IMR-90 (cell line): ENCODE measurements around the gene DRD2. TPM values are rescaled to one million over a fixed set of nuclear protein-coding genes. Genes with fewer than 3 reads are reported as not detected.

Source experiments
- ATAC-seq: fragments of 200-7000 bp; cut with Tn5 transposase; 2 replicates; pipeline ENCODE4 v1.9.1; 2020; ENCODE audit warnings: low read depth, mild to moderate bottlenecking, moderate library complexity
- BruUV-seq: library from RNA; stranded (reverse); fragments of 400-500 nt; replicated peaks from 2 replicates; lab custom pipeline; 2021; lab: Mats Ljungman, UMichigan
- CTCF ChIA-PET: fragments of 300-600 bp; formaldehyde crosslinking; extraction: SDS; loops from one replicate; lab custom pipeline; 2021; ENCODE audit warnings: antibody characterized with exemption; lab: Yijun Ruan, JAX
- POLR2A ChIA-PET: fragments of 300-600 bp; sonication (Branson Sonifier 250); formaldehyde crosslinking; loops from one replicate; lab custom pipeline; 2022; ENCODE audit warnings: antibody characterized with exemption; ENCODE audit not compliant: unreplicated experiment; lab: Charles Lee
- DNase-seq: peaks from one replicate; pipeline ENCODE4 v3.0.0; 2013
- H2AFZ ChIP-seq: replicated peaks from 2 replicates; pipeline ENCODE3; 2013; ENCODE audit warnings: low read length, mild to moderate bottlenecking; ENCODE audit not compliant: poor library complexity
- H2AK5ac ChIP-seq: 2 replicates; pipeline ENCODE4 v1.6.1; 2013; ENCODE audit warnings: low read depth, low read length, inconsistent platforms
- H2AK9ac ChIP-seq: replicated peaks from 2 replicates; pipeline ENCODE3; 2013; ENCODE audit warnings: mild to moderate bottlenecking, low read depth, low read length, moderate library complexity; ENCODE audit not compliant: poor library complexity
- H2BK120ac ChIP-seq: 2 replicates; pipeline ENCODE4 v1.6.1; 2013; ENCODE audit warnings: low read depth, low read length, inconsistent platforms
- H2BK15ac ChIP-seq: 3 replicates; pipeline ENCODE4 v1.6.1; 2013; ENCODE audit warnings: low read depth, low read length, inconsistent platforms
- H2BK20ac ChIP-seq: 2 replicates; pipeline ENCODE4 v1.6.1; 2013; ENCODE audit warnings: low read depth, mild to moderate bottlenecking, inconsistent platforms, low read length, moderate library complexity
- H2BK5ac ChIP-seq: 2 replicates; pipeline ENCODE4 v1.6.1; 2013; ENCODE audit warnings: mild to moderate bottlenecking, low read depth, low read length, inconsistent platforms; ENCODE audit not compliant: poor library complexity, severe bottlenecking
- H3K14ac ChIP-seq: replicated peaks from 2 replicates; pipeline ENCODE4 v1.6.1; 2013; ENCODE audit warnings: low read depth, low read length, inconsistent platforms
- H3K18ac ChIP-seq: 2 replicates; pipeline ENCODE4 v1.6.1; 2013; ENCODE audit warnings: low read depth, low read length, control low read depth
- H3K23ac ChIP-seq: 2 replicates; pipeline ENCODE4 v1.6.1; 2013; ENCODE audit warnings: low read depth, low read length, inconsistent platforms
- H3K27ac ChIP-seq: 2 replicates; pipeline ENCODE4 v1.5.1; 2013; ENCODE audit warnings: mild to moderate bottlenecking, control low read depth, low read length; ENCODE audit not compliant: insufficient read depth
- H3K27me3 ChIP-seq: 2 replicates; pipeline ENCODE4 v1.6.1; 2013; ENCODE audit warnings: low read length; ENCODE audit not compliant: control insufficient read depth, insufficient read depth
- H3K36me3 ChIP-seq: 2 replicates; pipeline ENCODE4 v1.6.1; 2013; ENCODE audit warnings: low read length, mixed read lengths; ENCODE audit not compliant: control insufficient read depth, insufficient read depth
- H3K4ac ChIP-seq: 2 replicates; pipeline ENCODE4 v1.6.1; 2013; ENCODE audit warnings: low read depth, low read length, inconsistent platforms
- H3K4me1 ChIP-seq: 2 replicates; pipeline ENCODE4 v1.6.1; 2013; ENCODE audit warnings: low read length, mixed read lengths; ENCODE audit not compliant: control insufficient read depth, insufficient read depth
- H3K4me2 ChIP-seq: 2 replicates; pipeline ENCODE4 v1.6.1; 2013; ENCODE audit warnings: low read depth, mild to moderate bottlenecking, control low read depth, low read length, moderate library complexity
- H3K4me3 ChIP-seq: 2 replicates; pipeline ENCODE4 v1.5.1; 2013; ENCODE audit warnings: low read depth, mild to moderate bottlenecking, control low read depth, low read length, moderate library complexity; ENCODE audit not compliant: insufficient read depth
- H3K56ac ChIP-seq: 2 replicates; pipeline ENCODE4 v1.6.1; 2013; ENCODE audit warnings: low read length, inconsistent platforms; ENCODE audit not compliant: insufficient read depth; ENCODE audit errors: extremely low read depth
- H3K79me1 ChIP-seq, 2 experiments: 2 replicates each; pipeline ENCODE4 v1.6.1; 2013; ENCODE audit warnings: low read length in 2 of 2, inconsistent platforms in 1 of 2, low read depth in 1 of 2
- H3K9ac ChIP-seq: 2 replicates; pipeline ENCODE4 v1.6.1; 2013; ENCODE audit warnings: low read depth, low read length, control low read depth
- H3K9me1 ChIP-seq: 2 replicates; pipeline ENCODE4 v1.6.1; 2013; ENCODE audit warnings: low read length, inconsistent platforms; ENCODE audit not compliant: insufficient read depth
- H3K9me3 ChIP-seq: 2 replicates; pipeline ENCODE4 v1.6.1; 2013; ENCODE audit warnings: low read length; ENCODE audit not compliant: control insufficient read depth, insufficient read depth
- H4K20me1 ChIP-seq: 2 replicates; pipeline ENCODE4 v1.6.1; 2013; ENCODE audit warnings: low read length, inconsistent platforms; ENCODE audit not compliant: insufficient read depth
- H4K5ac ChIP-seq: 2 replicates; pipeline ENCODE4 v1.6.1; 2013; ENCODE audit warnings: mild to moderate bottlenecking, low read depth, low read length, control low read depth
- H4K8ac ChIP-seq, 2 experiments: 2 replicates each; pipeline ENCODE4 v1.6.1; 2013; ENCODE audit warnings: low read depth in 2 of 2, low read length in 2 of 2, control low read depth in 1 of 2, inconsistent platforms in 1 of 2
- H4K91ac ChIP-seq: 2 replicates; pipeline ENCODE4 v1.6.1; 2013; ENCODE audit warnings: low read depth, low read length, inconsistent platforms; ENCODE audit not compliant: insufficient read depth
- BHLHE40 ChIP-seq: fragments of 150-350 bp; IDR thresholded peaks from 2 replicates; pipeline ENCODE4 v1.6.1; 2016; ENCODE audit warnings: mild to moderate bottlenecking, low read depth, low read length
- CEBPB ChIP-seq: IDR thresholded peaks from 2 replicates; pipeline ENCODE4 v1.6.1; 2012; ENCODE audit warnings: low read depth, low read length, improper control_type of control experiment
- CHD1 ChIP-seq: IDR thresholded peaks from 2 replicates; pipeline ENCODE4 v1.6.1; 2012; ENCODE audit warnings: low read depth, low read length, improper control_type of control experiment
- CTCF ChIP-seq: conservative IDR thresholded peaks from 2 replicates; pipeline ENCODE4 v1.5.1; 2012; ENCODE audit warnings: mild to moderate bottlenecking, low read depth, low read length, improper control_type of control experiment
- ELK1 ChIP-seq: fragments of 150-350 bp; IDR thresholded peaks from 2 replicates; pipeline ENCODE4 v1.6.1; 2016; ENCODE audit warnings: low read depth, mild to moderate bottlenecking, low read length, moderate library complexity, borderline replicate concordance
- FOS ChIP-seq: fragments of 150-350 bp; IDR thresholded peaks from 2 replicates; pipeline ENCODE4 v1.6.1; 2016; ENCODE audit warnings: low read depth, low read length
- MAFK ChIP-seq: IDR thresholded peaks from 2 replicates; pipeline ENCODE4 v1.6.1; 2012; ENCODE audit warnings: low read depth, low read length, improper control_type of control experiment
- MAZ ChIP-seq: IDR thresholded peaks from 2 replicates; pipeline ENCODE4 v1.6.1; 2012; ENCODE audit warnings: low read depth, mild to moderate bottlenecking, low read length, improper control_type of control experiment, moderate library complexity, borderline replicate concordance
- MXI1 ChIP-seq: IDR thresholded peaks from 2 replicates; pipeline ENCODE4 v1.6.1; 2012; ENCODE audit warnings: low read depth, mild to moderate bottlenecking, low read length, moderate library complexity, borderline replicate concordance
- NFE2L2 ChIP-seq: fragments of 150-350 bp; IDR thresholded peaks from 2 replicates; pipeline ENCODE4 v1.6.1; 2016; ENCODE audit warnings: low read depth, mild to moderate bottlenecking, low read length
- POLR2A ChIP-seq: IDR thresholded peaks from 2 replicates; pipeline ENCODE4 v1.6.1; 2012; ENCODE audit warnings: mild to moderate bottlenecking, low read depth, low read length
- RAD21 ChIP-seq: IDR thresholded peaks from 2 replicates; pipeline ENCODE4 v1.6.1; 2012; ENCODE audit warnings: low read length, improper control_type of control experiment
- RCOR1 ChIP-seq: IDR thresholded peaks from 2 replicates; pipeline ENCODE4 v1.6.1; 2012; ENCODE audit warnings: mild to moderate bottlenecking, low read length, improper control_type of control experiment; ENCODE audit not compliant: insufficient replicate concordance
- RFX5 ChIP-seq: IDR thresholded peaks from 2 replicates; pipeline ENCODE4 v1.8.0; 2012; ENCODE audit warnings: low read depth, mild to moderate bottlenecking, low read length, moderate library complexity
- SMC3 ChIP-seq: fragments of 150-350 bp; IDR thresholded peaks from 2 replicates; pipeline ENCODE4 v1.6.1; 2016; ENCODE audit warnings: low read depth, mild to moderate bottlenecking, antibody characterized with exemption, low read length, moderate library complexity
- USF2 ChIP-seq: fragments of 150-350 bp; IDR thresholded peaks from 2 replicates; pipeline ENCODE4 v1.6.1; 2017; ENCODE audit warnings: mild to moderate bottlenecking, antibody characterized with exemption, low read length, low read depth
- WGBS, 2 experiments: methylation state at CpG; one replicate each; pipeline versions ENCODE4 v1.1.5 to v1.1.7; 2013; ENCODE audit warnings: missing lambda C conversion rate in 2 of 2; ENCODE audit not compliant: insufficient read length in 1 of 2; ENCODE audit errors: extremely low coverage in 2 of 2; 5-methylcytosine and 5-hydroxymethylcytosine counted together
- dilution Hi-C: fragments of 300-500 bp; cut with HindIII; formaldehyde crosslinking; loops from one replicate; pipeline ENCODE4 v1.14.3; 2018; ENCODE audit warnings: low sequenced_read_pairs; ENCODE audit not compliant: unreplicated experiment
- in situ Hi-C: fragments of 300-500 bp; cut with MboI; formaldehyde crosslinking; loops from 3 replicates; pipeline ENCODE4 v1.14.3; 2019; ENCODE audit warnings: low sequenced_read_pairs, inconsistent platforms, mixed read lengths
- intact Hi-C: fragments of 100-400 bp; cut with micrococcal nuclease; formaldehyde crosslinking; loops from 2 replicates; pipeline ENCODE4 v1.10.0; 2022
- polyA plus RNA-seq, 3 experiments: library from polyadenylated mRNA; depleted of rRNA; stranded (reverse); fragments of >200 nt; gene quantifications; 2 replicates each; pipeline ENCODE4 v1.2.3, GENCODE V29; 2012; ENCODE audit warnings: low replicate concordance in 1 of 3
- total RNA-seq: library from RNA; depleted of rRNA; stranded (reverse); fragments of >200 nt; gene quantifications from 2 replicates; pipeline ENCODE4 v1.2.3, GENCODE V29; 2012

DRD2 gene
- total and polyA plus RNA-seq, 2 of the 4 experiments (the other 2 are of a cell fraction): not detected

GRCh38 chr11:113411536-113411935, 63.7 kb downstream of the DRD2 start:
- ChIA-PET POLR2A (no interaction called here), CTCF (no interaction called here)
- H3K4me1 ChIP-seq: no peaks in the 10 kb centered on the region
- H2BK20ac ChIP-seq: no peak overlapping the region
- H3K27ac ChIP-seq: no peak overlapping the region
- DNase-seq (no peak), ATAC-seq (no peak)
- H3K56ac ChIP-seq: no peak overlapping the region
- H2AK5ac ChIP-seq: no peak overlapping the region
- H3K9ac ChIP-seq: no peak overlapping the region
- H2BK120ac ChIP-seq: no peak overlapping the region
- no peak for TF ChIP-seq RAD21
- TF ChIP-seq BHLHE40: no peak
- no peak for TF ChIP-seq CEBPB
- TF ChIP-seq MXI1: no peak
- no peak for TF ChIP-seq FOS
- no peak for TF ChIP-seq CHD1
- TF ChIP-seq USF2: no peak
- TF ChIP-seq RCOR1: no peak
- TF ChIP-seq POLR2A: no peak
- no peak for TF ChIP-seq ELK1
- no peak for TF ChIP-seq RFX5
- no peak for TF ChIP-seq SMC3
- TF ChIP-seq MAFK: no peak
- no peak for TF ChIP-seq CTCF
- TF ChIP-seq NFE2L2: no peak
- TF ChIP-seq MAZ: no peak
- no peak overlapping the region for H3K4me2 ChIP-seq
- H2BK15ac ChIP-seq: no peak overlapping the region
- H3K27me3 ChIP-seq: peaks cover 12% of the 10 kb centered on the region
- no peak overlapping the region for H4K8ac ChIP-seq
- H4K5ac ChIP-seq: no peak overlapping the region
- no peak overlapping the region for H4K91ac ChIP-seq
- no peak overlapping the region for H2AK9ac ChIP-seq
- H3K4ac ChIP-seq: no peak overlapping the region
- dilution Hi-C loops (no loop called here), in situ Hi-C loops (no loop called here), intact Hi-C loops (no loop called here)
- H3K18ac ChIP-seq: no peak overlapping the region
- no peak overlapping the region for H2BK5ac ChIP-seq
- no CpG with 5 or more reads among the region's 3 CpGs for WGBS, 2 experiments
- no peaks in the 10 kb centered on the region for H3K36me3 ChIP-seq
- H3K4me3 ChIP-seq: no peak overlapping the region
- no peaks in the 10 kb centered on the region for H3K79me1 ChIP-seq
- BruUV-seq: no TSS peak
- H3K9me1 ChIP-seq: no peaks in the 10 kb centered on the region
- no peaks in the 10 kb centered on the region for H4K20me1 ChIP-seq
- no peak overlapping the region for H2AFZ ChIP-seq
- no peak overlapping the region for H3K23ac ChIP-seq
- no peaks in the 10 kb centered on the region for H3K9me3 ChIP-seq
- no peak overlapping the region for H3K14ac ChIP-seq
